Prostate gland (tissue), 2 donors: ENCODE measurements around the gene PCDHB6.
"Not testable (repeated sequence)": the region's sequence is repeated elsewhere in the genome, so short reads cannot be mapped to it uniquely, and the experiment has no call there.

Source experiments
- POLR2A ChIP-seq: fragments of 450-650 bp; IDR thresholded peaks from one replicate; pipeline ENCODE4 v1.6.1; 2016; ENCODE audit warnings: antibody characterized with exemption, mild to moderate bottlenecking
- POLR2AphosphoS5 ChIP-seq: sonication (generic); formaldehyde crosslinking; IDR thresholded peaks from one replicate; pipeline ENCODE4 v1.6.1; 2017; ENCODE audit warnings: antibody characterized with exemption
- TF ChIP-seq, protein P1 (sequence below), 4 experiments: fragments of 200-600 bp in 2 of 4; fragments of 450-650 bp in 2 of 4; sonication (generic) in 2 of 4; IDR thresholded peaks; 1 replicate in 3 of 4; 2 replicates in 1 of 4; pipeline ENCODE4 v1.5.1; 2016 to 2019; ENCODE audit warnings: antibody characterized with exemption in 4 of 4, mild to moderate bottlenecking in 2 of 4, moderate library complexity in 2 of 4

DNA sequence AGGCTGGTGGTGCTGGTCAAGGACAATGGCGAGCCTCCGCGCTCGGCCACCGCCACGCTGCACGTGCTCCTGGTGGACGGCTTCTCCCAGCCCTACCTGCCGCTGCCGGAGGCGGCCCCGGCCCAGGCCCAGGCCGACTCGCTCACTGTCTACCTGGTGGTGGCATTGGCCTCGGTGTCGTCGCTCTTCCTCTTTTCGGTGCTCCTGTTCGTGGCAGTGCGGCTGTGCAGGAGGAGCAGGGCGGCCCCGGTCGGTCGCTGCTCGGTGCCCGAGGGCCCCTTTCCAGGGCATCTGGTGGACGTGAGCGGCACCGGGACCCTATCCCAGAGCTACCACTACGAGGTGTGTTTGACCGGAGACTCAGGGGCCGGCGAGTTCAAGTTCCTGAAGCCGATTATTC is 12.5 kb upstream of the PCDHB6 start:
- TF ChIP-seq, protein P1, sequence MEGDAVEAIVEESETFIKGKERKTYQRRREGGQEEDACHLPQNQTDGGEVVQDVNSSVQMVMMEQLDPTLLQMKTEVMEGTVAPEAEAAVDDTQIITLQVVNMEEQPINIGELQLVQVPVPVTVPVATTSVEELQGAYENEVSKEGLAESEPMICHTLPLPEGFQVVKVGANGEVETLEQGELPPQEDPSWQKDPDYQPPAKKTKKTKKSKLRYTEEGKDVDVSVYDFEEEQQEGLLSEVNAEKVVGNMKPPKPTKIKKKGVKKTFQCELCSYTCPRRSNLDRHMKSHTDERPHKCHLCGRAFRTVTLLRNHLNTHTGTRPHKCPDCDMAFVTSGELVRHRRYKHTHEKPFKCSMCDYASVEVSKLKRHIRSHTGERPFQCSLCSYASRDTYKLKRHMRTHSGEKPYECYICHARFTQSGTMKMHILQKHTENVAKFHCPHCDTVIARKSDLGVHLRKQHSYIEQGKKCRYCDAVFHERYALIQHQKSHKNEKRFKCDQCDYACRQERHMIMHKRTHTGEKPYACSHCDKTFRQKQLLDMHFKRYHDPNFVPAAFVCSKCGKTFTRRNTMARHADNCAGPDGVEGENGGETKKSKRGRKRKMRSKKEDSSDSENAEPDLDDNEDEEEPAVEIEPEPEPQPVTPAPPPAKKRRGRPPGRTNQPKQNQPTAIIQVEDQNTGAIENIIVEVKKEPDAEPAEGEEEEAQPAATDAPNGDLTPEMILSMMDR (IDR thresholded peaks at IDR 0.05): not testable (repeated sequence)
- TF ChIP-seq POLR2AphosphoS5, POLR2A: not testable (repeated sequence)
